HFFc6 (cell line): Measurements from ENCODE around the gene BNC1. TPM values are rescaled to one million over a fixed set of nuclear protein-coding genes. Genes with fewer than 3 reads are reported as not detected.

ENCODE experiments used
- DNase-seq: peaks from one replicate; pipeline ENCODE4 v3.0.0-alpha.2; 2018
- H3K27ac Mint-ChIP-seq: 2 replicates; pipeline ENCODE4 v1.8.0; 2020; ENCODE audit warnings: mild to moderate bottlenecking, mixed read lengths
- H3K27me3 Mint-ChIP-seq: 2 replicates; pipeline ENCODE4 v1.8.0; 2021; ENCODE audit warnings: mild to moderate bottlenecking, moderate library complexity, mixed read lengths; ENCODE audit not compliant: insufficient read depth
- H3K36me3 Mint-ChIP-seq: 2 replicates; pipeline ENCODE4 v1.8.0; 2021; ENCODE audit warnings: low read depth, mixed read lengths
- H3K4me1 Mint-ChIP-seq: 2 replicates; pipeline ENCODE4 v1.8.0; 2020; ENCODE audit warnings: low read depth, mixed read lengths
- H3K4me3 Mint-ChIP-seq: 2 replicates; pipeline ENCODE4 v1.8.0; 2020; ENCODE audit warnings: mild to moderate bottlenecking, moderate library complexity, mixed read lengths
- H3K9me3 Mint-ChIP-seq: 2 replicates; pipeline ENCODE4 v1.8.0; 2020; ENCODE audit warnings: mild to moderate bottlenecking, mixed read lengths
- total RNA-seq, 6 experiments: library from RNA; stranded (reverse); fragmentation: NEBNext Ultra II Directional; extraction: Animal tissue kit (Norgen Biotek cat#: 25700); gene quantifications; 2 replicates in 1 of 6; 3 replicates in 5 of 6; pipeline ENCODE4 v1.2.3, GENCODE V29; 2021
- TF ChIP-seq, protein P1 (sequence below): fragments of 200-600 bp; sonication (generic); IDR thresholded peaks from 2 replicates; pipeline ENCODE4 v1.5.0; 2021; ENCODE audit warnings: antibody characterized with exemption, mild to moderate bottlenecking

BNC1 gene
- total RNA-seq, 6 experiments from 2014 or later = 8.8 to 17.5 (median 14.0) TPM

DNA sequence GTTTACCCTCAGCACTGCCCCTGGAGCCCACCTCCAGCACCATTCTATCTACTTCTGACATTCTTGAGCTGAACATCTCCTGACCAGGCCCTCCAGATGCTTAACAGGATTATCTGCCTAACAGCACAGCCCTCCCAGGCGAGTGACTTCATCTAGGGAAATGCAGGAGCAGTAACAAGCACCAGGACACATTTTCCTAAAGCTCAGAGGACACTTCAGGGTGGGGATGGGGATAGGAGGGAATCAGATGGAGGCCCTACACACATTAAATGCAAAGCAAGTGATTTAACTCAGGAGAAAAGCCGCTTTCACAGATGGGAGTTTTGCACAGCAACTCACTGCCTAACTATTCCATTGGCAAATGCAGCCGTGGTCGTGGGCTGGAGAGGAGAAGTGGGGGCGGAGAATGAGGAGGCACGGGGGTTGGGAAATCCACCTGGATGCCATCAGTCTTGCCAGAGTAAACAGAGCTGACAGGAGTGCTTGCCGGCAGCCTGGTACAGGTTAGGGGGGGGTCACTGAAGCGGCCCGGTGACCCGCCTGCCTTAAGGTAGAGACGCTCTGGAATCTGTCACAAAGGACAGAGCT lies 21.3 kb upstream of the BNC1 start:
- TF ChIP-seq, protein P1, sequence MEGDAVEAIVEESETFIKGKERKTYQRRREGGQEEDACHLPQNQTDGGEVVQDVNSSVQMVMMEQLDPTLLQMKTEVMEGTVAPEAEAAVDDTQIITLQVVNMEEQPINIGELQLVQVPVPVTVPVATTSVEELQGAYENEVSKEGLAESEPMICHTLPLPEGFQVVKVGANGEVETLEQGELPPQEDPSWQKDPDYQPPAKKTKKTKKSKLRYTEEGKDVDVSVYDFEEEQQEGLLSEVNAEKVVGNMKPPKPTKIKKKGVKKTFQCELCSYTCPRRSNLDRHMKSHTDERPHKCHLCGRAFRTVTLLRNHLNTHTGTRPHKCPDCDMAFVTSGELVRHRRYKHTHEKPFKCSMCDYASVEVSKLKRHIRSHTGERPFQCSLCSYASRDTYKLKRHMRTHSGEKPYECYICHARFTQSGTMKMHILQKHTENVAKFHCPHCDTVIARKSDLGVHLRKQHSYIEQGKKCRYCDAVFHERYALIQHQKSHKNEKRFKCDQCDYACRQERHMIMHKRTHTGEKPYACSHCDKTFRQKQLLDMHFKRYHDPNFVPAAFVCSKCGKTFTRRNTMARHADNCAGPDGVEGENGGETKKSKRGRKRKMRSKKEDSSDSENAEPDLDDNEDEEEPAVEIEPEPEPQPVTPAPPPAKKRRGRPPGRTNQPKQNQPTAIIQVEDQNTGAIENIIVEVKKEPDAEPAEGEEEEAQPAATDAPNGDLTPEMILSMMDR = no peak
- H3K27ac Mint-ChIP-seq = no peak overlapping the region
- 0 out of 2 replicates have a peak, but pooled peaks cover 4% of the 10 kb centered on the region for H3K36me3 Mint-ChIP-seq
- H3K4me3 Mint-ChIP-seq = no peak overlapping the region; the same call in 1 of the 2 replicates
- peaks cover 3% of the 10 kb centered on the region; the same call in 1 of the 2 replicates for H3K27me3 Mint-ChIP-seq
- peaks cover 21% of the 10 kb centered on the region for H3K4me1 Mint-ChIP-seq
- no peak for DNase-seq
- H3K9me3 Mint-ChIP-seq = no peaks in the 10 kb centered on the region

DNA sequence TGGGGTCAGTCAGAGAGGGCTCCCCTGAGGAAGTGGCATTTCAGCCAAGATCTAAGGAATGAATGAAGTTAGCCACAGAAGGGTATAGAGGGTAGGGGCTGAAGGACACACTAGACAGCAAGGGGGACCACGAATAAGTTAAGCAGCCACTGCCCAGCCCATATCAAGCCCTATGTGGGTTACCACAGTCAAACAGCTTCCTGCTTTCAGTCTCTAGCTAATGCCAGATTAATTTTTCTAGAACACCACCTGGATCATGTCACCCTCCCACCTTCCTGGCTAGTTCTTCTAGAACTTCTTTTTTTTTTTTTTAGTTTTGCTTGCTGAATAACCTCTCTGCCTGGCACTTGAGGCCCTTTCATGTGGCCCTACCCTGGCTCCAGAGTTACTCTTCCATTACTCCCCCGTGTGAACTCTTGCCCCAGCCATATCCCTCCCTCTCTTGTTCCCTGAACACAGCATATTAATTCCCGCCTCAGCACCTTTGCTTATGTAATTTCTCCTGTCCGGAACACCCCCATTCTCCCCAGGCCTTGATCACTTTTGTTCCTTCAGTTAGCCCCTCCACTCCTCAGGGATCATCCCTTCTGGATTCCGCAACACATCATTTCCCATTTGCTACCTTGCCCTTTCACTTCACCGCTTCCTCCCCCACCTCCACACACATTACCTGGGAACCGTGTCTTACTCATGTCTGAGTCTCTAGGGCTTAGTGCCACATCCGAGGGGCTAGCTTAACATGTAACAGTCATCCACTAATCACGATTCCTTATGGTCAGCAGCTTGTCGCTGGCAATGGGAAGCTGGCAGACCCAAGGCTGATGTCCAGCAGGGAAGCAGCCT lies 20.6 kb upstream of the BNC1 start:
- no peaks in the 10 kb centered on the region for H3K9me3 Mint-ChIP-seq
- peaks cover 23% of the 10 kb centered on the region for H3K4me1 Mint-ChIP-seq
- H3K27ac Mint-ChIP-seq = no peak overlapping the region
- H3K27me3 Mint-ChIP-seq = peaks cover 3% of the 10 kb centered on the region; the same call in 1 of the 2 replicates
- H3K4me3 Mint-ChIP-seq = no peak overlapping the region
- TF ChIP-seq, protein P1 = no peak
- H3K36me3 Mint-ChIP-seq = 0 out of 2 replicates have a peak, but pooled peaks cover 4% of the 10 kb centered on the region
- no peak for DNase-seq

DNA sequence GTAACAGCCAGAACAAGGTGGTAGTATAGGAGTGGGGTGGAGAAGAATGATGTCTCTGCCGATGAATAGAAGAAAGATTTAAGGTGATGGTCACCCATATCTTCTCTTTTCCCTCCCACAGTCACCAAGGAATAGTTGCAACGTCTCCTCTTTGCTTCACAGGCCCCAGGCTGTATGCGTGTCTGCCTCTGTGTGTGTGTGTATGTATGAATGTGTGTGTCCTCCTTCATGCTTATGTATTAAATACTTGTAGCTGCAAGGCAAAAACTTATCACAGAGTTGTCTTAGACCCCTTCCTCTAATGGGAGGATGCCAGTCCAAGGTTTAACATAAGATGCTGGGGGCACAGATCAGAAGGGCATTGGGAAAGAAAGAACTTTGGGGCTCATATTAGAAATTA lies 19.1 kb upstream of the BNC1 start:
- H3K4me1 Mint-ChIP-seq = peaks cover 23% of the 10 kb centered on the region
- 0 out of 2 replicates have a peak, but pooled peaks cover 8% of the 10 kb centered on the region for H3K36me3 Mint-ChIP-seq
- TF ChIP-seq, protein P1 = no peak
- DNase-seq = no peak
- H3K27me3 Mint-ChIP-seq = peaks cover under 1% of the 10 kb centered on the region; the same call in 1 of the 2 replicates
- no peaks in the 10 kb centered on the region for H3K9me3 Mint-ChIP-seq
- no peak overlapping the region for H3K27ac Mint-ChIP-seq
- H3K4me3 Mint-ChIP-seq = no peak overlapping the region

DNA sequence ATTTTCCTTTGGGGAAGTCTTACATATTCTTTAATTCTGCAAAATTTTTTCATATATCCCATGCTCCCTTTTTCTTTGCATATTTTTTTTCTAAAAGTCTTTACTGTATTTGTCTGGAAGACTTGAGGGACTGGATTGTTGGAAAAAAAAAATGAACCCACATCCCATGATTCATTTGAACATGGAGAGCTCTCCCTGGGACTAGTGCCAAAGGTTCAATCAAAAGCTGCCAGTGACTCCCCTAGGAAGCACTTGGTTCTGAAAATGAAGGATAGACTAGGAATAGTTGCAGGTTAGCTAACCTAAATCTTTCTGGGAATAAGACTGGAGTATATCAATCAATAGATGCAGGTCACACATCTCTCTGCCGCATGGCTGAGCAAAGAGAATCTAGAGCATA lies 16.4 kb upstream of the BNC1 start:
- DNase-seq = no peak
- H3K4me3 Mint-ChIP-seq = no peak overlapping the region
- no peaks in the 10 kb centered on the region; the same call in 1 of the 2 replicates for H3K27me3 Mint-ChIP-seq
- TF ChIP-seq, protein P1 = no peak
- H3K4me1 Mint-ChIP-seq = peaks cover 15% of the 10 kb centered on the region
- no peak overlapping the region for H3K27ac Mint-ChIP-seq
- H3K9me3 Mint-ChIP-seq = no peaks in the 10 kb centered on the region
- 0 out of 2 replicates have a peak, but pooled peaks cover 8% of the 10 kb centered on the region for H3K36me3 Mint-ChIP-seq

DNA sequence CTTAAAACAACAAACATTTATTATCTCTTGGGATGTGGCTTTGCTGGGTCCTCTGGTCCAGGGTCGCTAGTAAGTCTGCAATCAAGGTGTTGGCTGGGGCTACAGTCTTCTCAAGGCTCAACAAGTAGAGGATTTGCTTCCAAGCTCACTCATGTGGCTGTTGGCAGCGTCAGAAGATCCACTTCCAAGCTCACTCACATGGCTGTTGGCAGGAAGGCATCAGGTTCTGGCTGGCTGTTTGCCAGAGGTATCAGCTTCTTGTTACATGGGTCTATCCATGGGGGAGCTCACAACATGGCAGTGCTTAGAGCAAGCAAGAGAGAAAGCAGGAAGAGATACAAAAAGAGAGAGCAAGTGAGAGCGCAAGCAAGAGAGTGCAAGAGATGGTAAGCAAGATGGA lies 15.0 kb upstream of the BNC1 start:
- H3K27ac Mint-ChIP-seq = no peak overlapping the region
- H3K27me3 Mint-ChIP-seq = no peaks in the 10 kb centered on the region
- TF ChIP-seq, protein P1 = no peak
- 0 out of 2 replicates have a peak, but pooled peaks cover 8% of the 10 kb centered on the region for H3K36me3 Mint-ChIP-seq
- H3K4me1 Mint-ChIP-seq = peaks cover 6% of the 10 kb centered on the region; the same call in 1 of the 2 replicates
- no peak overlapping the region for H3K4me3 Mint-ChIP-seq
- H3K9me3 Mint-ChIP-seq = no peaks in the 10 kb centered on the region
- no peak for DNase-seq
